Measurements from ENCODE around the gene ADGRB3. TPM values are rescaled to one million over a fixed set of nuclear protein-coding genes. Genes with fewer than 3 reads are reported as not detected.

ADGRB3 gene
- total and polyA plus RNA-seq, 4 donors, result 0.21 to 2.3 (median 0.48) TPM

GRCh38 chr6:68655028-68655427 is 19.9 kb downstream of the ADGRB3 start:
- Histone ChIP-seq H3K36me3 (ENCODE audit: control insufficient read depth in 4 of 4, insufficient read depth in 3 of 4, low read depth in 1 of 4, low read length in 3 of 4) (no peaks in the 10 kb centered on the region), H3K9me3 (ENCODE audit: control insufficient read depth in 4 of 4, low read length in 3 of 4) (no peaks in the 10 kb centered on the region), H3K4me1 (ENCODE audit: control insufficient read depth in 4 of 4, insufficient read depth in 4 of 4, low read length in 3 of 4) (no peaks in the 10 kb centered on the region), H3K9ac (ENCODE audit: low read depth in 1 of 2, low read length in 2 of 2) (no peak overlapping the region), H3K27me3 (ENCODE audit: control insufficient read depth in 4 of 4, insufficient read depth in 4 of 4, low read length in 3 of 4) (no peaks in the 10 kb centered on the region), H3K27ac (ENCODE audit: low read depth in 1 of 2, low read length in 2 of 2) (no peak overlapping the region), H3K4me3 (ENCODE audit: low read depth in 1 of 3, low read length in 3 of 3) (no peak overlapping the region)
- WGBS, result 37% methylated on average over 1 of the region's 1 CpG
- TF ChIP-seq MAX (IDR thresholded peaks at IDR 0.05) (no peak), HNF4A (conservative IDR thresholded peaks at IDR 0.05) (no peak), ZBTB33 (IDR thresholded peaks at IDR 0.05) (no peak), FOXA1 (IDR thresholded peaks at IDR 0.05) (no peak), CTCF (IDR thresholded peaks at IDR 0.05; ENCODE audit: low read depth, low read length, missing input control) (no peak), NR2F2 (IDR thresholded peaks at IDR 0.05) (no peak), GABPA (IDR thresholded peaks at IDR 0.05 in 1 of 2, conservative IDR thresholded peaks at IDR 0.05 in 1 of 2) (no peak), SP1 (IDR thresholded peaks at IDR 0.05) (no peak), ATF3 (IDR thresholded peaks at IDR 0.05) (no peak), EGR1 (IDR thresholded peaks at IDR 0.05; ENCODE audit: low read depth in 2 of 2) (no peak)
- no peak for DNase-seq (ENCODE audit: low spot score)

GRCh38 chr6:68657374-68658139 is 22.5 kb downstream of the ADGRB3 start:
- TF ChIP-seq NR2F2 (IDR thresholded peaks at IDR 0.05) (no peak), EGR1 (IDR thresholded peaks at IDR 0.05; ENCODE audit: low read depth in 2 of 2) (no peak), SP1 (IDR thresholded peaks at IDR 0.05) (no peak), RAD21 (IDR thresholded peaks at IDR 0.05) (no peak), JUND (IDR thresholded peaks at IDR 0.05) (no peak), FOXA2 (IDR thresholded peaks at IDR 0.05) (no peak), TAF1 (conservative IDR thresholded peaks at IDR 0.05) (no peak), YY1 (IDR thresholded peaks at IDR 0.05) (no peak), ATF3 (IDR thresholded peaks at IDR 0.05) (no peak), HNF4G (IDR thresholded peaks at IDR 0.05) (no peak), ZBTB33 (IDR thresholded peaks at IDR 0.05) (no peak), GABPA (IDR thresholded peaks at IDR 0.05 in 1 of 2, conservative IDR thresholded peaks at IDR 0.05 in 1 of 2) (no peak)
- 66% methylated on average over 3 of the region's 3 CpGs for WGBS
- no peak overlapping the region for H3K4me3 ChIP-seq (ENCODE audit: low read depth in 1 of 3, low read length in 3 of 3)
- no peaks in the 10 kb centered on the region for H3K9me3 ChIP-seq (ENCODE audit: control insufficient read depth in 4 of 4, low read length in 3 of 4)
- H3K36me3 ChIP-seq (ENCODE audit: control insufficient read depth in 4 of 4, insufficient read depth in 3 of 4, low read depth in 1 of 4, low read length in 3 of 4), result no peaks in the 10 kb centered on the region
- no peak overlapping the region for H3K27ac ChIP-seq (ENCODE audit: low read depth in 1 of 2, low read length in 2 of 2)
- no peak for DNase-seq (ENCODE audit: low spot score)
- H3K27me3 ChIP-seq (ENCODE audit: control insufficient read depth in 4 of 4, insufficient read depth in 4 of 4, low read length in 3 of 4), result no peaks in the 10 kb centered on the region
- H3K9ac ChIP-seq (ENCODE audit: low read depth in 1 of 2, low read length in 2 of 2), result no peak overlapping the region
- no peaks in the 10 kb centered on the region for H3K4me1 ChIP-seq (ENCODE audit: control insufficient read depth in 4 of 4, insufficient read depth in 4 of 4, low read length in 3 of 4)
